ENCODE results near the gene CCSER1. TPM values are rescaled to one million over a fixed set of nuclear protein-coding genes. Genes with fewer than 3 reads are reported as not detected.

Gene CCSER1
- total RNA-seq, 1 experiment from 2014 or later: 0.63 TPM

- ChIA-PET POLR2A (interaction anchor here (0.7 to 1.0 kb wide), 3 partner anchors 11 to 32 kb away, joined by 3 read pairs; no protein-coding TSS in a partner anchor), CTCF (no interaction called here)
- no peaks in the 10 kb centered on the region for H3K4me1 Mint-ChIP-seq (ENCODE audit: insufficient read depth, unreplicated experiment)
- BruUV-seq (replicated peaks): no TSS peak
- no peak overlapping the region for H3K4me3 Mint-ChIP-seq (ENCODE audit: unreplicated experiment)
- no peaks in the 10 kb centered on the region for H3K27me3 Mint-ChIP-seq (ENCODE audit: insufficient read depth, unreplicated experiment)
- no peak overlapping the region for H3K27ac Mint-ChIP-seq (ENCODE audit: low read depth, unreplicated experiment)
- DNase-seq (ENCODE audit: unreplicated experiment): no peak
- no peaks in the 10 kb centered on the region for H3K9me3 Mint-ChIP-seq (ENCODE audit: unreplicated experiment)
- no peaks in the 10 kb centered on the region for H3K36me3 Mint-ChIP-seq (ENCODE audit: insufficient read depth, unreplicated experiment)
- intact Hi-C loops (cut with micrococcal nuclease): no loop called here
- TF ChIP-seq CTCF (IDR thresholded peaks at IDR 0.05; ENCODE audit: unreplicated experiment): no peak
These were observed 62.8 kb downstream of the CCSER1 start for GRCh38 chr4:90189946-90190345.

- intact Hi-C loops (cut with micrococcal nuclease): no loop called here
- H3K9me3 Mint-ChIP-seq (ENCODE audit: unreplicated experiment): no peaks in the 10 kb centered on the region
- ChIA-PET CTCF (no interaction called here), POLR2A (no interaction called here)
- no peak overlapping the region for H3K27ac Mint-ChIP-seq (ENCODE audit: low read depth, unreplicated experiment)
- no peak for TF ChIP-seq CTCF (IDR thresholded peaks at IDR 0.05; ENCODE audit: unreplicated experiment)
- no TSS peak for BruUV-seq (replicated peaks)
- no peaks in the 10 kb centered on the region for H3K36me3 Mint-ChIP-seq (ENCODE audit: insufficient read depth, unreplicated experiment)
- H3K4me3 Mint-ChIP-seq (ENCODE audit: unreplicated experiment): no peak overlapping the region
- H3K4me1 Mint-ChIP-seq (ENCODE audit: insufficient read depth, unreplicated experiment): no peaks in the 10 kb centered on the region
- DNase-seq (ENCODE audit: unreplicated experiment): peak; percentile 8
- H3K27me3 Mint-ChIP-seq (ENCODE audit: insufficient read depth, unreplicated experiment): no peaks in the 10 kb centered on the region
These were observed 63.3 kb downstream of the CCSER1 start for GRCh38 chr4:90190525-90190924.

- intact Hi-C loops (cut with micrococcal nuclease): no loop called here
- no peak for TF ChIP-seq CTCF (IDR thresholded peaks at IDR 0.05; ENCODE audit: unreplicated experiment)
- no peaks in the 10 kb centered on the region for H3K27me3 Mint-ChIP-seq (ENCODE audit: insufficient read depth, unreplicated experiment)
- no peak for DNase-seq (ENCODE audit: unreplicated experiment)
- no peak overlapping the region for H3K4me3 Mint-ChIP-seq (ENCODE audit: unreplicated experiment)
- ChIA-PET CTCF (no interaction called here), POLR2A (no interaction called here)
- H3K36me3 Mint-ChIP-seq (ENCODE audit: insufficient read depth, unreplicated experiment): no peaks in the 10 kb centered on the region
- BruUV-seq (replicated peaks): no TSS peak
- no peaks in the 10 kb centered on the region for H3K4me1 Mint-ChIP-seq (ENCODE audit: insufficient read depth, unreplicated experiment)
- no peak overlapping the region for H3K27ac Mint-ChIP-seq (ENCODE audit: low read depth, unreplicated experiment)
- H3K9me3 Mint-ChIP-seq (ENCODE audit: unreplicated experiment): no peaks in the 10 kb centered on the region
These were observed 71.1 kb downstream of the CCSER1 start for GRCh38 chr4:90198086-90198847.

- Mint-ChIP-seq H3K4me3 (ENCODE audit: unreplicated experiment) (no peak overlapping the region), H3K36me3 (ENCODE audit: insufficient read depth, unreplicated experiment) (no peaks in the 10 kb centered on the region), H3K27me3 (ENCODE audit: insufficient read depth, unreplicated experiment) (no peaks in the 10 kb centered on the region), H3K9me3 (ENCODE audit: unreplicated experiment) (peaks cover 17% of the 10 kb centered on the region), H3K27ac (ENCODE audit: low read depth, unreplicated experiment) (no peak overlapping the region), H3K4me1 (ENCODE audit: insufficient read depth, unreplicated experiment) (no peaks in the 10 kb centered on the region)
- no TSS peak for BruUV-seq (replicated peaks)
- TF ChIP-seq CTCF (IDR thresholded peaks at IDR 0.05; ENCODE audit: unreplicated experiment): no peak
- POLR2A ChIA-PET: no interaction called here
- intact Hi-C loops (cut with micrococcal nuclease): no loop called here
- DNase-seq (ENCODE audit: unreplicated experiment): no peak
- CTCF ChIA-PET: no interaction called here
These were observed 80.8 kb downstream of the CCSER1 start for GRCh38 chr4:90207887-90208454.

Data from MCF 10A (cell line).